Smooth muscle cell (in vitro differentiated cells): Measurements from ENCODE around the gene ABCC1. TPM values are rescaled to one million over a fixed set of nuclear protein-coding genes. Genes with fewer than 3 reads are reported as not detected.

Experiments
- DNase-seq: peaks from one replicate; lab custom pipeline; 2025; ENCODE audit not compliant: unreplicated experiment; lab: John Stamatoyannopoulos, UW
- H2AFZ ChIP-seq: fragments of 200-600 bp; sonication (generic); 2 replicates; pipeline ENCODE4 v1.6.0; 2016; ENCODE audit warnings: antibody characterized with exemption, low read depth, mild to moderate bottlenecking
- H3F3A ChIP-seq: fragments of 200-600 bp; sonication (generic); 2 replicates; pipeline ENCODE4 v1.6.0; 2017; ENCODE audit warnings: antibody characterized with exemption, low read depth
- H3K27ac ChIP-seq: fragments of 200-600 bp; sonication (generic); 2 replicates; pipeline ENCODE4 v1.5.1; 2016; ENCODE audit warnings: low read depth, mild to moderate bottlenecking
- H3K27me3 ChIP-seq: fragments of 200-600 bp; sonication (generic); 2 replicates; pipeline ENCODE4 v1.6.1; 2016; ENCODE audit warnings: low read depth, mild to moderate bottlenecking
- H3K36me3 ChIP-seq: fragments of 200-600 bp; sonication (generic); 2 replicates; pipeline ENCODE4 v1.5.1; 2016; ENCODE audit warnings: low read depth
- H3K4me1 ChIP-seq: fragments of 200-600 bp; sonication (generic); 2 replicates; pipeline ENCODE4 v1.5.1; 2016; ENCODE audit warnings: low read depth
- H3K4me2 ChIP-seq: fragments of 200-600 bp; sonication (generic); 2 replicates; pipeline ENCODE4 v1.6.0; 2016; ENCODE audit warnings: mild to moderate bottlenecking
- H3K4me3 ChIP-seq: fragments of 200-600 bp; sonication (generic); 2 replicates; pipeline ENCODE4 v1.5.1; 2016; ENCODE audit warnings: mild to moderate bottlenecking
- H3K79me2 ChIP-seq: fragments of 200-600 bp; sonication (generic); 2 replicates; pipeline ENCODE4 v1.6.0; 2016; ENCODE audit warnings: low read depth, mild to moderate bottlenecking
- H3K9ac ChIP-seq: fragments of 200-600 bp; sonication (generic); 2 replicates; pipeline ENCODE4 v1.6.0; 2016; ENCODE audit warnings: low read depth
- H3K9me3 ChIP-seq: fragments of 200-600 bp; sonication (generic); replicated peaks from 2 replicates; pipeline ENCODE4 v1.5.1; 2016; ENCODE audit warnings: low read depth
- H4K20me1 ChIP-seq: fragments of 200-600 bp; sonication (generic); 2 replicates; pipeline ENCODE4 v1.6.0; 2016; ENCODE audit warnings: low read depth
- CTCF ChIP-seq: fragments of 200-600 bp; sonication (generic); IDR thresholded peaks from 2 replicates; pipeline ENCODE4 v1.5.1; 2017; ENCODE audit warnings: borderline replicate concordance, mild to moderate bottlenecking, antibody characterized with exemption; ENCODE audit not compliant: insufficient read depth, poor library complexity, severe bottlenecking
- WGBS: methylation state at CpG from one replicate; pipeline ENCODE4 v1.1.7; 2016; ENCODE audit warnings: low lambda C conversion rate; 5-methylcytosine and 5-hydroxymethylcytosine counted together
- polyA plus RNA-seq: library from polyadenylated mRNA; unstranded; fragments of >200 nt; fragmentation: Nextera tagmentation; extraction: Ambion mirVana; gene quantifications from 2 replicates; pipeline ENCODE4 v1.2.1, GENCODE V29; 2016
- total RNA-seq: library from RNA; depleted of rRNA; stranded (reverse); fragments of >200 nt; gene quantifications from 2 replicates; pipeline ENCODE4 v1.2.3, GENCODE V29; 2014

ABCC1 gene
- total and polyA plus RNA-seq, 2 experiments from 2014 or later, result 10.2 to 22.7 TPM

DNA sequence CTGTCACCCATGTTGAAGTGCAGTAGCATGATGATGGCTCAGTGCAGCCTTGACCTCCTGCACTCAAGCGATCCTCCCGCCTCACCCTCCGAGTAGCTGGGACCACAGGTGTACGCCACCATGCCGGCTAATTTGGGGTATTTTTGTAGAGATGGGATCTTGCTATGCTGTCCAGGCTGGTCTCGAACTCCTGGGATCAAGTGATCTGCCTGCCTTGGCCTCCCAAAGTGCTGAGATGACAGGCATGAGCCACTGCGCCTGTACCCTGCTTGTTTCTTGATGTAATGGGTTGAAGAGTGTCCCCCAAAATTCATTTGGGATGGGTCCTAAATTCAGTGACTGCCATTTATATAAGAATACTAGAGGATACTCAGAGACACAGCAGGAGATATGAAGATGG, 216.7 kb downstream of the ABCC1 start:
- no peak overlapping the region for H3K4me2 ChIP-seq
- no peak overlapping the region for H3K9ac ChIP-seq
- no peak overlapping the region for H3K27ac ChIP-seq
- TF ChIP-seq CTCF, result no peak
- H3K36me3 ChIP-seq, result no peaks in the 10 kb centered on the region
- H2AFZ ChIP-seq, result no peak overlapping the region
- DNase-seq, result no peak
- no peaks in the 10 kb centered on the region for H3F3A ChIP-seq
- H3K27me3 ChIP-seq, result no peaks in the 10 kb centered on the region
- no peaks in the 10 kb centered on the region for H3K4me1 ChIP-seq
- 84% methylated on average over 7 of the region's 7 CpGs for WGBS
- no peaks in the 10 kb centered on the region for H4K20me1 ChIP-seq
- no peaks in the 10 kb centered on the region for H3K9me3 ChIP-seq
- no peaks in the 10 kb centered on the region for H3K79me2 ChIP-seq
- H3K4me3 ChIP-seq, result no peak overlapping the region

- Histone ChIP-seq H3K4me2 (no peak overlapping the region), H3K9ac (no peak overlapping the region), H3F3A (no peaks in the 10 kb centered on the region), H2AFZ (no peak overlapping the region), H3K27me3 (no peaks in the 10 kb centered on the region), H3K36me3 (no peaks in the 10 kb centered on the region), H3K9me3 (no peaks in the 10 kb centered on the region), H4K20me1 (no peaks in the 10 kb centered on the region), H3K4me3 (no peak overlapping the region), H3K27ac (no peak overlapping the region), H3K79me2 (no peaks in the 10 kb centered on the region), H3K4me1 (no peaks in the 10 kb centered on the region)
- no peak for DNase-seq
- no peak for TF ChIP-seq CTCF
- 50% methylated on average over 2 of the region's 2 CpGs for WGBS
Measured at GRCh38 chr16:16166949-16167348, 217.5 kb downstream of the ABCC1 start.

- Histone ChIP-seq H3K79me2 (no peaks in the 10 kb centered on the region), H3K9ac (no peak overlapping the region), H2AFZ (no peak overlapping the region), H3K36me3 (no peaks in the 10 kb centered on the region), H3K9me3 (no peaks in the 10 kb centered on the region), H3K4me3 (no peak overlapping the region), H3K4me2 (no peak overlapping the region), H3K27ac (no peak overlapping the region), H3K4me1 (no peaks in the 10 kb centered on the region), H3K27me3 (no peaks in the 10 kb centered on the region), H3F3A (no peaks in the 10 kb centered on the region), H4K20me1 (no peaks in the 10 kb centered on the region)
- DNase-seq, result no peak
- 77% methylated on average over 11 of the region's 11 CpGs for WGBS
- no peak for TF ChIP-seq CTCF
Measured at GRCh38 chr16:16167927-16168326, 218.5 kb downstream of the ABCC1 start.

DNA sequence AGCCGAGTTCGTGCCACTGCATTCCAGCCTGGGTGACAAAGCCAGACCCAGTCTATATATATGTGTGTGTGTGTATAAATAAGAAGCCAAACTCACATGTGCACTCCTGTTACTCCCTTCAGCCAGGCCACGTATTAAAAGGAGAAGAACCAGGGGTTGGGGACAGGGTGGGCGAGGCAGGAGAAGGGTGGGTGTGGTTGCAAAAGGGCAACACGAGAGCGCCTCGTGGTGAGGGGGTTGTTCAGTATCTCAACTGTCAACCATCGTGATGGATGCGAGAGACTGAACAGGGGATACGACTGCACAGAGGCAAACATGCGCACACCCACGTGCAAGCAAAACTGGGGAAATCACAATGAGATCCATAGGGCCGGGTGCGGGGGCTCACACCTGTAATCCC, 219.0 kb downstream of the ABCC1 start:
- WGBS, result 94% methylated on average over 14 of the region's 14 CpGs
- H3K36me3 ChIP-seq, result no peaks in the 10 kb centered on the region
- H3K27me3 ChIP-seq, result no peaks in the 10 kb centered on the region
- no peaks in the 10 kb centered on the region for H3K4me1 ChIP-seq
- no peak for DNase-seq
- no peaks in the 10 kb centered on the region for H3F3A ChIP-seq
- H3K9me3 ChIP-seq, result no peaks in the 10 kb centered on the region
- H3K9ac ChIP-seq, result no peak overlapping the region
- TF ChIP-seq CTCF, result no peak
- no peaks in the 10 kb centered on the region for H4K20me1 ChIP-seq
- H3K4me3 ChIP-seq, result no peak overlapping the region
- no peak overlapping the region for H2AFZ ChIP-seq
- H3K4me2 ChIP-seq, result no peak overlapping the region
- H3K79me2 ChIP-seq, result no peaks in the 10 kb centered on the region
- no peak overlapping the region for H3K27ac ChIP-seq
